Hematopoietic multipotent progenitor cell treated with erythropoietin and hydrocortisone succinate and interleukin-3 and kit ligand, for 6 days (in vitro differentiated cells): ENCODE results near the gene ST3GAL3.

Source experiments
- DNase-seq: peaks from one replicate; pipeline ENCODE4 v3.0.0-alpha.2; 2015

ST3GAL3 gene

GRCh38 chr1:43930168-43930948, 223.0 kb downstream of the ST3GAL3 start:
- DNase-seq = peak; percentile 61

GRCh38 chr1:43930949-43931275, 223.6 kb downstream of the ST3GAL3 start:
- no peak for DNase-seq

- DNase-seq = no peak
Observed at GRCh38 chr1:43931711-43932660, 224.7 kb downstream of the ST3GAL3 start.

GRCh38 chr1:43932786-43933385, 225.6 kb downstream of the ST3GAL3 start:
- DNase-seq = no peak

- peak; percentile 37 for DNase-seq
Observed at GRCh38 chr1:43933386-43934100, 226.2 kb downstream of the ST3GAL3 start, which contains the start of gene ARTN. Gene ARTN, plus strand, starts transcription at chr1:43933801. Its CDS starts 1,856 bp downstream, at chr1:43935657.

- peak; percentile 88 for DNase-seq
Observed at GRCh38 chr1:43934101-43934985, 227.0 kb downstream of the ST3GAL3 start.

GRCh38 chr1:43934986-43935324, 227.6 kb downstream of the ST3GAL3 start:
- DNase-seq = no peak

GRCh38 chr1:43935711-43936427, 228.5 kb downstream of the ST3GAL3 start:
- DNase-seq = no peak

GRCh38 chr1:43936431-43937151, 229.3 kb downstream of the ST3GAL3 start:
- DNase-seq = peak; percentile 71

GRCh38 chr1:43937179-43937865, 230.0 kb downstream of the ST3GAL3 start:
- DNase-seq = no peak

- no peak for DNase-seq
Observed at GRCh38 chr1:43938383-43938782, 231.0 kb downstream of the ST3GAL3 start.

- DNase-seq = no peak
Observed at GRCh38 chr1:43938892-43939587, 231.7 kb downstream of the ST3GAL3 start.

- DNase-seq = no peak
Observed at GRCh38 chr1:43942411-43942810, 235.1 kb downstream of the ST3GAL3 start.

- DNase-seq = no peak
Observed at GRCh38 chr1:43944860-43945259, 237.5 kb downstream of the ST3GAL3 start.

GRCh38 chr1:43945674-43946235, 238.4 kb downstream of the ST3GAL3 start:
- DNase-seq = peak; percentile 65

GRCh38 chr1:43946236-43947060, 239.1 kb downstream of the ST3GAL3 start, which contains the start of gene IPO13:
Gene IPO13, plus strand, starts transcription at chr1:43946950. Its CDS starts 651 bp downstream, at chr1:43947601.
- DNase-seq = peak; percentile 97

- no peak for DNase-seq
Observed at GRCh38 chr1:43947061-43947873, 239.9 kb downstream of the ST3GAL3 start.
